Neural progenitor cell (in vitro differentiated cells): ENCODE results near the gene PIP4K2A.

ENCODE experiments used
- CTCF ChIP-seq: fragments of 200-600 bp; sonication (generic); IDR thresholded peaks from 2 replicates; pipeline ENCODE4 v1.5.1; 2017; ENCODE audit warnings: antibody characterized with exemption, mild to moderate bottlenecking
- EZH2 ChIP-seq: fragments of 200-600 bp; sonication (generic); IDR thresholded peaks from 2 replicates; pipeline ENCODE4 v1.6.1; 2017; ENCODE audit warnings: antibody characterized with exemption, mild to moderate bottlenecking, moderate library complexity

DNA sequence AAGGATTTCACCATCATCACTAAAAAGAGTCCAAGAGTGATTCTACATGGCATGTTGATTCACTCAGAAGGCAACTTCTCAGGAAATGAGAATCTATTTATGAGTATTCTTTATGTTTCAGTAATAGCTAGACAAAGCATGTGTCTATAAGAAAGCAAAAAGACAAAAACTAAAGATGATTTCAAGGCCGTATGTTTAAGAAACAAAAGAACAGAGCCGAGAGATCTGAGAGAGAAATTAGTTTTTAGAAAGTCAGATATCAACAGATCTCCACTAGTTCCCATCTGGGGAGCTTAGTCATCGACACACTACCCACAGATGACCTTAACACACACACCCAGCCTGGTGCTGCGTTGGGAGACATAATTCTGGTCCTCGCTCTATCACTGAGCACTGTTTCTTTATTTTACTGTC, 21.0 kb downstream of the PIP4K2A start:
- TF ChIP-seq CTCF, result no peak
- no peak for TF ChIP-seq EZH2
